Endothelial cell of umbilical vein (primary cell): ENCODE measurements around the gene MARCKSL1.

ENCODE experiments used
- EZH2 ChIP-seq: IDR thresholded peaks from 2 replicates; pipeline ENCODE4 v1.6.1; 2012; ENCODE audit warnings: borderline replicate concordance, low read depth, mild to moderate bottlenecking, moderate library complexity, low read length, inconsistent platforms; ENCODE audit not compliant: severe bottlenecking
- FOS ChIP-seq: IDR thresholded peaks from 2 replicates; pipeline ENCODE4 v1.6.1; 2011; ENCODE audit warnings: mild to moderate bottlenecking, low read length, moderate library complexity, borderline replicate concordance; ENCODE audit not compliant: insufficient read depth
- GATA2 ChIP-seq: IDR thresholded peaks from 2 replicates; pipeline ENCODE4 v1.7.0; 2011; ENCODE audit warnings: low read depth, mild to moderate bottlenecking, moderate library complexity, mixed read lengths, low read length; ENCODE audit not compliant: insufficient read length, insufficient read depth
- MYC ChIP-seq: IDR thresholded peaks from one replicate; pipeline ENCODE4 v1.6.1; 2011; ENCODE audit warnings: mild to moderate bottlenecking, low read depth, low read length
- POLR2A ChIP-seq: IDR thresholded peaks from 2 replicates; pipeline ENCODE4 v1.6.1; 2012; ENCODE audit warnings: low read depth, mild to moderate bottlenecking, control low read depth, low read length
- POLR2AphosphoS5 ChIP-seq: IDR thresholded peaks from 2 replicates; pipeline ENCODE4 v1.6.1; 2012; ENCODE audit warnings: low read depth, mild to moderate bottlenecking, control low read depth, low read length, moderate library complexity; ENCODE audit not compliant: insufficient read depth
- TF ChIP-seq, protein P1 (sequence below), 2 donors: IDR thresholded peaks; 1 replicate in 1 of 2; 2 replicates in 1 of 2; pipeline ENCODE4 v1.5.1; 2011; ENCODE audit warnings: low read length in 2 of 2, mild to moderate bottlenecking in 2 of 2, moderate library complexity in 2 of 2, control low read depth in 1 of 2, inconsistent platforms in 1 of 2, low read depth in 1 of 2; ENCODE audit not compliant: insufficient read depth in 1 of 2; ENCODE audit errors: extremely low read depth in 1 of 2
- TF ChIP-seq, protein P2 (sequence below): IDR thresholded peaks from 2 replicates; pipeline ENCODE4 v1.6.1; 2011; ENCODE audit not compliant: insufficient read depth, insufficient read length

DNA sequence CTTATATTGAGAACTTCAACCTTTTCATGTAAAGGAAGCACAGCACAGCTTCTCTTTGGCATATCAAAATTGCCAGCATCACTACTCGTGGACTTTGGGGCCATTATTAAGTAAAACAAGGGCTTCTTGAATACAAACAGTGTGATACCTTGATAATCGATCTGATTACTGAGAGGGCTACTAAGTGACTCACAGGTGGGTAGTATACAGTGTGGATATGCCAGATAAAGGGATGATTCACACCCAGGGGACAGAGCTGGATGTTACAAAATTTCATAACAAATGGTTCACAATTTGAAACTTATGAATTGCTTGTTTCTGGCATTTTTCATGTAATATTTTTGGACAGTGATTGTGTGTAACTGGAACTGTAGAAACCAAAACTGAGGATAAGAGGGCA lies 28.7 kb downstream of the MARCKSL1 start:
- TF ChIP-seq EZH2 (no peak), MYC (no peak), GATA2 (no peak), FOS (no peak), POLR2A (no peak), POLR2AphosphoS5 (no peak)
- TF ChIP-seq, protein P1, sequence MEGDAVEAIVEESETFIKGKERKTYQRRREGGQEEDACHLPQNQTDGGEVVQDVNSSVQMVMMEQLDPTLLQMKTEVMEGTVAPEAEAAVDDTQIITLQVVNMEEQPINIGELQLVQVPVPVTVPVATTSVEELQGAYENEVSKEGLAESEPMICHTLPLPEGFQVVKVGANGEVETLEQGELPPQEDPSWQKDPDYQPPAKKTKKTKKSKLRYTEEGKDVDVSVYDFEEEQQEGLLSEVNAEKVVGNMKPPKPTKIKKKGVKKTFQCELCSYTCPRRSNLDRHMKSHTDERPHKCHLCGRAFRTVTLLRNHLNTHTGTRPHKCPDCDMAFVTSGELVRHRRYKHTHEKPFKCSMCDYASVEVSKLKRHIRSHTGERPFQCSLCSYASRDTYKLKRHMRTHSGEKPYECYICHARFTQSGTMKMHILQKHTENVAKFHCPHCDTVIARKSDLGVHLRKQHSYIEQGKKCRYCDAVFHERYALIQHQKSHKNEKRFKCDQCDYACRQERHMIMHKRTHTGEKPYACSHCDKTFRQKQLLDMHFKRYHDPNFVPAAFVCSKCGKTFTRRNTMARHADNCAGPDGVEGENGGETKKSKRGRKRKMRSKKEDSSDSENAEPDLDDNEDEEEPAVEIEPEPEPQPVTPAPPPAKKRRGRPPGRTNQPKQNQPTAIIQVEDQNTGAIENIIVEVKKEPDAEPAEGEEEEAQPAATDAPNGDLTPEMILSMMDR (IDR thresholded peaks at IDR 0.05; ENCODE audit: extremely low read depth in 1 of 2, insufficient read depth in 1 of 2, low read depth in 1 of 2, low read length in 2 of 2), result no peak
- TF ChIP-seq, protein P2, sequence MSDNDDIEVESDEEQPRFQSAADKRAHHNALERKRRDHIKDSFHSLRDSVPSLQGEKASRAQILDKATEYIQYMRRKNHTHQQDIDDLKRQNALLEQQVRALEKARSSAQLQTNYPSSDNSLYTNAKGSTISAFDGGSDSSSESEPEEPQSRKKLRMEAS, result no peak
